Vagina (tissue), 2 donors: ENCODE results near the gene TFAP2A. TPM values are rescaled to one million over a fixed set of nuclear protein-coding genes. Genes with fewer than 3 reads are reported as not detected.

Experiments
- DNase-seq, 2 donors: peaks; one replicate each; pipeline ENCODE4 v3.0.0-alpha.2; 2017; ENCODE audit errors: extremely low spot score in 2 of 2
- H3K27ac ChIP-seq: fragments of 200-600 bp; sonication (generic); one replicate; pipeline ENCODE4 v1.5.1; 2019
- H3K27me3 ChIP-seq: fragments of 200-600 bp; sonication (generic); one replicate; pipeline ENCODE4 v1.5.1; 2019
- H3K36me3 ChIP-seq, 2 donors: fragments of 200-600 bp; sonication (generic); one replicate each; pipeline ENCODE4 v1.5.1; 2017 to 2019
- H3K4me1 ChIP-seq: fragments of 200-600 bp; sonication (generic); one replicate; pipeline ENCODE4 v1.5.1; 2019
- H3K4me3 ChIP-seq, 2 donors: fragments of 200-600 bp; sonication (generic); 1 replicate in 1 of 2; 2 replicates in 1 of 2; pipeline ENCODE4 v1.5.1; 2016 to 2019
- H3K9me3 ChIP-seq: fragments of 200-600 bp; sonication (generic); one replicate; pipeline ENCODE4 v1.5.1; 2019
- POLR2A ChIP-seq, 2 donors: fragments of 450-650 bp; IDR thresholded peaks; one replicate each; pipeline ENCODE4 v1.6.1; 2017; ENCODE audit warnings: antibody characterized with exemption in 2 of 2, mild to moderate bottlenecking in 2 of 2, moderate library complexity in 2 of 2
- POLR2AphosphoS5 ChIP-seq, 2 donors: sonication (generic); formaldehyde crosslinking; IDR thresholded peaks; one replicate each; pipeline ENCODE4 v1.9.0; 2017; ENCODE audit warnings: antibody characterized with exemption in 2 of 2, mild to moderate bottlenecking in 2 of 2, low read depth in 1 of 2; ENCODE audit not compliant: insufficient read depth in 1 of 2
- intact Hi-C: fragments of 100-400 bp; cut with DNase I; formaldehyde crosslinking; loops from one replicate; pipeline ENCODE4 v1.15.1; 2023
- total RNA-seq: library from RNA; depleted of rRNA; stranded (reverse); fragments of >200 nt; gene quantifications from one replicate; pipeline ENCODE4 v1.2.3, GENCODE V29; 2016
- TF ChIP-seq, protein P1 (sequence below), 3 experiments: fragments of 450-650 bp in 2 of 3; fragments of 200-600 bp in 1 of 3; sonication (generic) in 1 of 3; IDR thresholded peaks; one replicate each; pipeline ENCODE4 v1.5.1; 2017 to 2019; ENCODE audit warnings: antibody characterized with exemption in 3 of 3, mild to moderate bottlenecking in 2 of 3, moderate library complexity in 2 of 3

The TFAP2A gene
- total RNA-seq, 1 donor from 2014 or later = 19.4 TPM

DNA sequence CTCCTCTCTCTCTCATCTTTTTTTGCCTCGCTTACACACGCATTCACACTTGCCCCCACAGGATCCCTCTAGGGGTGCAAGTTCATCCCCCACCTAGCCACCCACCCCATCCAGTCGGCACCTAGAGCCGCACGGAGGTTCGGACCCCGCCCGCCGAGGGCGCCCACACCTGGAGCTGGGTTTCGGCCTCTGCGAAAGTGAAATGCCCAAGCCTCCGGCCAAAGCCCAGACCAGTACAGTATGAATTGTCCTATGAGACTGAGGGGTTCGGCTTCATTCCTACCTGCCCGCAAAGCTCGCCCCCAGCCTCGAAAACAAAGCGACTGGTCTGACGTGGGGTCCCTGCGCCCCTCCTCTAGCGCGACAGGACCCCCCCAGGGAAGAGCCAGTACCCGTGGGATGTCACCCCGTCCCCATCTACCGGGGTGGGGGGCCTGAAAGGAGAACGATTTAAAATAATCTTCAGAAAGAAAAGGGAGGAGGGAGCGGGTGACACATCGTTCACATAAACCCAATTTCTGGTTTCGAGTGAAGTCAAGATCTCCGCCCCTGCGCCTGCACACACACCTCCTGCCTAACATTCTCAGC is 1.5 kb downstream of the TFAP2A start:
- no peaks in the 10 kb centered on the region for H3K36me3 ChIP-seq
- H3K4me3 ChIP-seq = peak overlapping the region; percentile 54 to 81
- no peaks in the 10 kb centered on the region for H3K9me3 ChIP-seq
- peaks cover 15% of the 10 kb centered on the region for H3K27me3 ChIP-seq
- no peak for DNase-seq
- intact Hi-C loops = no loop called here
- TF ChIP-seq, protein P1, sequence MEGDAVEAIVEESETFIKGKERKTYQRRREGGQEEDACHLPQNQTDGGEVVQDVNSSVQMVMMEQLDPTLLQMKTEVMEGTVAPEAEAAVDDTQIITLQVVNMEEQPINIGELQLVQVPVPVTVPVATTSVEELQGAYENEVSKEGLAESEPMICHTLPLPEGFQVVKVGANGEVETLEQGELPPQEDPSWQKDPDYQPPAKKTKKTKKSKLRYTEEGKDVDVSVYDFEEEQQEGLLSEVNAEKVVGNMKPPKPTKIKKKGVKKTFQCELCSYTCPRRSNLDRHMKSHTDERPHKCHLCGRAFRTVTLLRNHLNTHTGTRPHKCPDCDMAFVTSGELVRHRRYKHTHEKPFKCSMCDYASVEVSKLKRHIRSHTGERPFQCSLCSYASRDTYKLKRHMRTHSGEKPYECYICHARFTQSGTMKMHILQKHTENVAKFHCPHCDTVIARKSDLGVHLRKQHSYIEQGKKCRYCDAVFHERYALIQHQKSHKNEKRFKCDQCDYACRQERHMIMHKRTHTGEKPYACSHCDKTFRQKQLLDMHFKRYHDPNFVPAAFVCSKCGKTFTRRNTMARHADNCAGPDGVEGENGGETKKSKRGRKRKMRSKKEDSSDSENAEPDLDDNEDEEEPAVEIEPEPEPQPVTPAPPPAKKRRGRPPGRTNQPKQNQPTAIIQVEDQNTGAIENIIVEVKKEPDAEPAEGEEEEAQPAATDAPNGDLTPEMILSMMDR (IDR thresholded peaks at IDR 0.05) = no peak
- peak in 1 of 2 donors; percentile 11 for TF ChIP-seq POLR2AphosphoS5 (IDR thresholded peaks at IDR 0.05; ENCODE audit: insufficient read depth in 1 of 2, low read depth in 1 of 2)
- peak overlapping the region; percentile 83 for H3K27ac ChIP-seq
- H3K4me1 ChIP-seq = peaks cover 44% of the 10 kb centered on the region

DNA sequence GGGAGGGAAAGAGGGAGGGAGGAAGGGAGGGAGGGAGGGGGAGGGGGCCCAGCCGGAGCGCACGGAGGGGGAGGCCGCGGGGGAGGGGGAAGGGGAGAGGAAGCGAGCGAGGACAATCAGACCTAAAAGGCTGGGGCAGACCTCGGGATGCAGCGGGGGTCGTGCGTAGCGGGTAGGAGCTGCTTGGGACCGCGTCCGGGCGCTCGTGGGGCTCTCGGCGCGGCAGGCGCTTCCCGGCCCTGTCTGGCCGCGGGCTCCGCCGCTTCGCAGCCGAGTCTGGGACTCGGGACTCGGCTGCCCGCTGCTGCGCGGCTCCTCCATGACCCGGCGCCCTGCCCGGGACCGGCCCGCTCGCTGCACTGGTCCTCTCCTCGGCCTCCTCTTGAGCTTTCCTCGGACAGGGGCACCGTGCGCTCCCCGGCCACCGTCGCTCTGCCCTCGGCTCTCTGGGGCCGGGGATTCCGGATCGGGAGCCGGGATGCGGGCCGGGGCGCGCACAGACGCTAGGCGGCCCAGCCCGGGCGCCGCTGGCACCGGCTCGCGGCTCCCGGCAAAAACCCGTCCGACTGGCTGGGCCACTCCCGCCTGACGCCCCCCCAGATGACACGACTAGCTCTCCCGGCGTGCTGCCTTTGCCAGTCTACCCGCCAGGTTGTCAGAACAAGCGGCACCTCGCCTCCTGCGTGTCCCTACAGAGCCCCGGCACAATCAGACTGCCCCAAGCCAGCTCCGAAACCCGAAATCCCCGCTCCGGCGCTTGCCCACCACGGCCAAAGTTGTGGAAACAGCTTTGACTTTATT is 2.2 kb downstream of the TFAP2A start:
- Histone ChIP-seq H3K4me1 (peaks cover 44% of the 10 kb centered on the region), H3K9me3 (no peaks in the 10 kb centered on the region), H3K4me3 (peak overlapping the region; percentile 54 to 81), H3K27me3 (peaks cover 15% of the 10 kb centered on the region), H3K36me3 (no peaks in the 10 kb centered on the region), H3K27ac (peak overlapping the region; percentile 83)
- TF ChIP-seq POLR2AphosphoS5 (IDR thresholded peaks at IDR 0.05; ENCODE audit: insufficient read depth in 1 of 2, low read depth in 1 of 2) (peak in 1 of 2 donors; percentile 41), POLR2A (IDR thresholded peaks at IDR 0.05) (no peak)
- intact Hi-C loops = no loop called here
- peak; percentile 90 to 95 for DNase-seq

DNA sequence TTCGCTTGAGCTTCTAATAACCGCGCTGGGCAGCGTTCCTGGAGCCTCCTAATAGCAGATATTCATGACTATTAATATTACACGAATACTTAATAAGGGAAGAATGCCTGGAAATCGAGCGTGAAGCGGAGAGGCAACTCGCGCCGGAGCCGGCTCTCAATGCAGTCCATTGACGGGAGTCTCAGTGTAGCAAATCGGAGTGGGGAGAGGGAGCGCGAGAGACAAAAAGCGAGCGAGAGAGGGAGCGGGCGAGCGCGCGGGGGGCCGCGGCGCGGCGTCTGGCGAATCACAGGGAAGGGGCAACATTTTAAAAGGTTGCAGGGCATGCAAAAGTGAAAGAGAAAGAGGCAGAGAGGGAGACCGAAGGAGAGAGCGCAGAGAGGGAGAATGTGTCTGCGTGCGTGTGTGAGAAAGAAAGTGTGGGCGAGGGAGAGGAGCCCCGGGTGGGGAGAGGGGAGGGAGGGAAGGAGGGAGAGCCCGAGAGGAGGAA is 2.9 kb downstream of the TFAP2A start:
- H3K36me3 ChIP-seq = no peaks in the 10 kb centered on the region
- H3K27me3 ChIP-seq = peaks cover 15% of the 10 kb centered on the region
- H3K4me1 ChIP-seq = peaks cover 42% of the 10 kb centered on the region
- intact Hi-C loops = no loop called here
- TF ChIP-seq POLR2A (IDR thresholded peaks at IDR 0.05) (peak in 1 of 2 donors; percentile 7), POLR2AphosphoS5 (IDR thresholded peaks at IDR 0.05; ENCODE audit: insufficient read depth in 1 of 2, low read depth in 1 of 2) (peak in 1 of 2 donors; percentile 66)
- TF ChIP-seq, protein P1 (IDR thresholded peaks at IDR 0.05) = no peak
- H3K9me3 ChIP-seq = no peaks in the 10 kb centered on the region
- peak overlapping the region; percentile 83 for H3K27ac ChIP-seq
- H3K4me3 ChIP-seq = peak overlapping the region; percentile 54 to 81
- DNase-seq = no peak

DNA sequence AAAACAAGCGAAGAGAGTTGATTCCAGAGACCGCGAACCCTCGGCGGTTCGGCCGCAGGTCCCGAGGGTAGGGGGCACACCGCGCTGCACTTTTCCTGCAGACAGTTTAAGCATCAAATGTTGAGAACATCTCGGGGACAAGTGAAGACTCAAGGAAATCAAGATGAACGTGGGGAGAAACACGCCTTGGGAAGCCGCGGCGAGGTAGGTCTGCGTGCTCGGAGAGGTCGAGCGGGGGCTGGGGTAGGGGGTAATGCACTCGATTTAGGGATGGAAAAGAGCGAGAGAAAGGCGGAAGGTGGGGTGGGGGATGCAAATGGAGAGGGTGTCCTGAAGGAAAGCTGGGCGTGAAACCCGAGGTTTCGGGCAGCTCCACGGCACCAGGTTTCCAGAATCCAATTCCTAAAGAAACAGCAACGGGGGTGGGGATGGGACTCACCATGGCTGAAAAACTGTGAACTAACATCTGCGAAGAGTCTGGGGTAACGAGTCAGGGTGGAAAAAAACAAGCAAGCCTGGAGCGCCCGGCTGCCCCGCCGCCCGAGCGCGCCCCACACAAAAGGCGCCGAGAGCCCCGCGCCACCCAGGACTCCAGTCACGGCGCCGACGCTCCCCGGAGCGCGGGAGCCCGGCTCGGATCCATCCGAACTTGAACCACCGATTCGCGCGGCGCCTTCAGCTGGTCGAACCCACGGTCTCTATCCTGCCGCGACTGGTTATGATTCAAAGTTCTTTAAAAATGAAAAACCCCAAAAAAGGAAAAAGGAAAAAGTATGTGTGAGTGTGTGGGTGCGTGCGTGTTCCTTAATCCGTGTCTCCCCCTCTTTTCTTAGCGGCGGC is 3.5 kb downstream of the TFAP2A start:
- TF ChIP-seq POLR2AphosphoS5 (IDR thresholded peaks at IDR 0.05; ENCODE audit: insufficient read depth in 1 of 2, low read depth in 1 of 2) (no peak), POLR2A (IDR thresholded peaks at IDR 0.05) (no peak)
- TF ChIP-seq, protein P1 (IDR thresholded peaks at IDR 0.05) = no peak
- H3K9me3 ChIP-seq = no peaks in the 10 kb centered on the region
- DNase-seq = no peak
- peak overlapping the region; percentile 54 to 81 for H3K4me3 ChIP-seq
- H3K27ac ChIP-seq = peak overlapping the region; percentile 83
- peaks cover 15% of the 10 kb centered on the region for H3K27me3 ChIP-seq
- no peaks in the 10 kb centered on the region for H3K36me3 ChIP-seq
- peaks cover 37% of the 10 kb centered on the region for H3K4me1 ChIP-seq
- intact Hi-C loops = no loop called here
